GM12873 (cell line): ENCODE results near the gene CD6.

ENCODE experiments used
- TF ChIP-seq, protein P1 (sequence below): IDR thresholded peaks from 2 replicates; pipeline ENCODE4 v1.5.1; 2012; ENCODE audit warnings: low read depth, mild to moderate bottlenecking, moderate library complexity, low read length, control low read depth; ENCODE audit not compliant: insufficient read depth; ENCODE audit errors: missing control alignments

CD6 gene

GRCh38 chr11:61021661-61022212, 50.3 kb downstream of the CD6 start:
- TF ChIP-seq, protein P1, sequence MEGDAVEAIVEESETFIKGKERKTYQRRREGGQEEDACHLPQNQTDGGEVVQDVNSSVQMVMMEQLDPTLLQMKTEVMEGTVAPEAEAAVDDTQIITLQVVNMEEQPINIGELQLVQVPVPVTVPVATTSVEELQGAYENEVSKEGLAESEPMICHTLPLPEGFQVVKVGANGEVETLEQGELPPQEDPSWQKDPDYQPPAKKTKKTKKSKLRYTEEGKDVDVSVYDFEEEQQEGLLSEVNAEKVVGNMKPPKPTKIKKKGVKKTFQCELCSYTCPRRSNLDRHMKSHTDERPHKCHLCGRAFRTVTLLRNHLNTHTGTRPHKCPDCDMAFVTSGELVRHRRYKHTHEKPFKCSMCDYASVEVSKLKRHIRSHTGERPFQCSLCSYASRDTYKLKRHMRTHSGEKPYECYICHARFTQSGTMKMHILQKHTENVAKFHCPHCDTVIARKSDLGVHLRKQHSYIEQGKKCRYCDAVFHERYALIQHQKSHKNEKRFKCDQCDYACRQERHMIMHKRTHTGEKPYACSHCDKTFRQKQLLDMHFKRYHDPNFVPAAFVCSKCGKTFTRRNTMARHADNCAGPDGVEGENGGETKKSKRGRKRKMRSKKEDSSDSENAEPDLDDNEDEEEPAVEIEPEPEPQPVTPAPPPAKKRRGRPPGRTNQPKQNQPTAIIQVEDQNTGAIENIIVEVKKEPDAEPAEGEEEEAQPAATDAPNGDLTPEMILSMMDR: no peak

DNA sequence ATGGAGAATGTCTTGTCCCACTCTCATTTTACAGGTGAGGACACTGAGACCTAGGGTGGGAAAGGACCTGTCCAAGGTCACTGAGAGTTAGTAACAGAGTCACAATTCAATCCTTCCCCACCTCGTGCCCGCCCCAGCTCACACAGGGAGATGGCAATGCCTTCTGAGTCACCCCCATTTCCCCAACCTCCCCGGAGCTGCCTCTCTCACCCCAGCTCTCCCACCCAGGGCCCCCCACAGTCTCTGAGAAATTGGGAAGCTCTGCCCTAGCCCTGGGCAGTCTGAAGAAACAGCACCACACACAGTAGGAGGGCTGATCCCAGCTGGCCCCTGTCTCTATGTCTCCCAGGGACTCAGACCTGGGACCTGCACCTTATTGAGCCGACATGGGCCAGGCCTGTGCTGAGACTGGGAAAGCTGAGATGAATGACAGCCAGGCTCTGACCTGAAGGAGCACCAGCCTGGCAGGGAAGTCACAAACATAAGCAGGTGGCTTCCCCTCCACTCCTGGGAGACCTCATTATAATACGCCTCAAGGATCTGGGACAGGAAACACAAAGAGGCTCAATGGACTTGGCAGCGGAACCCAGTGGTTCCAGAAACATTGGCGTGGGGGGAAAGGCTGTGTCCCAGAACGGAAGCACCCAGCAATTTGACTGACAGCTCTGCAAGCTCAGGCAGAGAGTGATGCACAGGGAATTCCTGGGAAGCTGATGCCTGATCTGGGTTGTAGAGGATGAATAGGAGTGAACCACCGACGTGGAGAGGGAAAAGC, 51.0 kb downstream of the CD6 start:
- TF ChIP-seq, protein P1: no peak

- TF ChIP-seq, protein P1: no peak
Measured at GRCh38 chr11:61023086-61023965, 51.8 kb downstream of the CD6 start.

- TF ChIP-seq, protein P1: no peak
Measured at GRCh38 chr11:61023966-61024295, 52.5 kb downstream of the CD6 start.

DNA sequence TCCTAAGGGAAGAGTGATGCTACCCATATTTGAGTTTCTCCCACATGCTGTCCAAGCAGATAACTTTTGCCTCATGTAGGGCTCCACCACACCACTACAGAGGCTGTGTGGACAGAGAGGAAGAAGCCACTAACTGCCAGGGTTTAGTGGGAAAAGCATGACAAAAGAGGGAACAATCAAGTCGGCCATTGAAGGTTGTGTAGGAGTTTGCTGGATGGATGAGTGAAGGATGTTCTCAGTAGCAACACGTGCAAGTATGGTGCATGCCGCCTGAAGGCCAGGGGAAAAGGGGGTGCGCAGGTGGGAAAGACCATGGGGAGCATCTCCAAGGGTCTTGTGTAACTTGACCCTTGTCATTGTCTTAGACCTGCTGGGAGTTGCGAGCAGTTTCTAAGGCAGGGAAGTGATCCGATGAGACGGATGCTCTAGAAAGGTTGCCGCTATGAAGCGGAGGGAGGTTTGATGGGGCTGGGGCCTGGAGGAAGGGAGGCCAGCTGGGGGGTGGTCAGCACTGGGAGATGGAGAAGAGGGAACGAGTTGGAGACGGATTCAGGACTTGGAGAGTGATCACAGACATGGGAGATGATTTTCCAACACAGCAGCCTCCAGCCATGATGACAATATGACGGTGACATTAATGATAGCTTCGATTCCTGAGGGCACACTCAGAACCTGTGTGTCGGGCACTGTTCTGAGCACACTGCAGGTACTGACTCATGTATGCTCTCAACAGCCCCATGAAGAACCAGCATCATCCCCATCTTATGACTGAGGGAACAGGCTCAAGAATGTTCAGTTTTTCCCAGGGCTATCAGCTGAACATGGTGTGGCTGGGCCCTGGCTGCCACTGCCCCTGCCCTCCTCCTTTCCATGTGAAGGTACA, 53.7 kb downstream of the CD6 start:
- TF ChIP-seq, protein P1: no peak

DNA sequence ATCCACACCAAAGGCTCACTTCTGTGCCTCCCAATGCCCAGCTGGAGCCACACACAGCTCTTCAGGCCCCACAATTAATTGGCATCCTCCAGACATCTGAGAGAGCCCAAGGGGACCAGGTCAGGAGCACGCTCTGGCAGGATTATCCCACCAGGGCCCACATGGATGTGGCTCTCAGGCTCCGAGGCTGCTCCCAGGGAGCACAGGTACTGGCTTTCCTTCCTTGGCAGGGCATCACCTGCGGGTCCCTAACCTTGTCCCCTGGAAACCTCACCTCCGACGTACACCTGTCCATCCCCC, 54.3 kb downstream of the CD6 start:
- TF ChIP-seq, protein P1: no peak
